ENCODE measurements around the gene TMEM131. TPM values are rescaled to one million over a fixed set of nuclear protein-coding genes. Genes with fewer than 3 reads are reported as not detected.
"Not testable (repeated sequence)": the region's sequence is repeated elsewhere in the genome, so short reads cannot be mapped to it uniquely, and the experiment has no call there.

Gene TMEM131
- total and polyA plus RNA-seq, 5 donors, result 11.5 to 32.7 (median 28.8) TPM

DNA sequence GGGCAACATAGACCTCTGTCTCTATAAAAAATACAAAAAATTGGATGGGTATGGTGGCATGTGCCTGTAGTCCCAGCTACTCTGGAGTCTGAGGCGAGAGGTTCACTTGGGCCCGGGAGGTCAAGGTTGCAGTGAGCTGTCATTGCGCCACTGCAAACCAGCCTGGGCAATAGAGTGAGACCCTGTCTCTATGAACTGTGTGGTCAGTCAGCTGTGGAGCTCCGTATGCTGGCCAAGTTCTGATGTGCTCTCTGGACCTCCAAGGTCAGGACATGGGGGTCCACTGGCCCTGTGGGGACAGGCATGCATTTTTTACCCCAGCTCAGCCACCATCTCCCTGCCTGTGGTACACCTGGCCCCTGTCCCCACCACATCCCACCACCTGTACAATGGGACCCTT lies 71.6 kb downstream of the TMEM131 start:
- H3K27me3 ChIP-seq (ENCODE audit: control insufficient read depth, insufficient read depth), result no peaks in the 10 kb centered on the region
- ATAC-seq (no peak), DNase-seq (no peak)
- H3K27ac ChIP-seq (ENCODE audit: low read length), result no peak overlapping the region
- intact Hi-C loops (cut with DNase I), result no loop called here
- no peak overlapping the region for H3K4me3 ChIP-seq (ENCODE audit: low read length)
- no peaks in the 10 kb centered on the region for H3K4me1 ChIP-seq (ENCODE audit: control insufficient read depth, insufficient read depth, low read length)
- no peaks in the 10 kb centered on the region for H3K9me3 ChIP-seq (ENCODE audit: control insufficient read depth, low read length)
- 96% methylated on average over 4 of the region's 4 CpGs for WGBS

DNA sequence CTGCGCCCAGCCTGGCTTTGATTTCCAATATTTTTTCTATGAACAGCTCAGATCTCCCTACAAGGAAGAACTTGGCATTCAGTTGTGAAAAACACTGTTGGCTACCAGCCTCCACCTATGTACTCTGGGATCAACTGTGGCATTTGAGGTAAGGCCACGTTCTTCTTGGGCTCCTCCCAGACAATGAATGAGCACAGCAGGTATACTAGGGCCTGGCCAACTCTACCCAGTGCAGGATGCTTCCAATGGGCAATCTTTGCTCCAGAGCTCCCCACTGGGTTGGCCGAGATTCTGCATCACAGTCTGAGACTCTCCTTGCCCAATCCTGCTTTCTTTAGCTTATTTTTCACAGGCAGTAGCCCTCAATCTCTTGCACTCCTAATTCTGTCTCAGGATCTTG lies 75.9 kb downstream of the TMEM131 start:
- ATAC-seq (no peak), DNase-seq (no peak)
- intact Hi-C loops (cut with DNase I), result no loop called here
- no peaks in the 10 kb centered on the region for H3K9me3 ChIP-seq (ENCODE audit: control insufficient read depth, low read length)
- 92% methylated on average over 3 of the region's 3 CpGs for WGBS
- H3K27me3 ChIP-seq (ENCODE audit: control insufficient read depth, insufficient read depth), result no peaks in the 10 kb centered on the region
- no peak overlapping the region for H3K4me3 ChIP-seq (ENCODE audit: low read length)
- H3K27ac ChIP-seq (ENCODE audit: low read length), result no peak overlapping the region
- peaks cover 2% of the 10 kb centered on the region for H3K4me1 ChIP-seq (ENCODE audit: control insufficient read depth, insufficient read depth, low read length)

DNA sequence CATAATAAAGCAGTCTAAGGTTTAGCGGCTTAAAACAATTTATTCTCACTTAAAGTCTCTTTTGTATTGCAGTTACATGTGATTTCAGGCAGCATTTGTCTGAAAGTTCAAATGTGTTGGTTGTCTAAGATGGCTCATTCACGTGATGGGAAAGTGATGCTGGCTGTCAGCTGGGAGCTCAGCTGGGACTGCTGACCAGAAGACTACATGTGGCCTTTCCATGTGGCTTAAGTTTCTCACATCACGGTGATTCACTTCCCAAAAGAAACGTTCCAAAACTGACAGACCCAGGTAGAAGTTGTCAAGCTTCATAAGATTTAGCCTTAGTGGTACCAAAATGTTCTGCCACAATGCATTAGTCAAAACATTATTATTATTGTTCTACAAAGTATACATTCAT lies 76.9 kb downstream of the TMEM131 start:
- Histone ChIP-seq H3K9me3 (ENCODE audit: control insufficient read depth, low read length) (no peaks in the 10 kb centered on the region), H3K27ac (ENCODE audit: low read length) (no peak overlapping the region), H3K27me3 (ENCODE audit: control insufficient read depth, insufficient read depth) (no peaks in the 10 kb centered on the region), H3K4me3 (ENCODE audit: low read length) (no peak overlapping the region), H3K4me1 (ENCODE audit: control insufficient read depth, insufficient read depth, low read length) (peaks cover 3% of the 10 kb centered on the region)
- WGBS, result 92% methylated on average over 4 of the region's 4 CpGs
- DNase-seq (no peak), ATAC-seq (no peak)
- intact Hi-C loops (cut with DNase I), result no loop called here

DNA sequence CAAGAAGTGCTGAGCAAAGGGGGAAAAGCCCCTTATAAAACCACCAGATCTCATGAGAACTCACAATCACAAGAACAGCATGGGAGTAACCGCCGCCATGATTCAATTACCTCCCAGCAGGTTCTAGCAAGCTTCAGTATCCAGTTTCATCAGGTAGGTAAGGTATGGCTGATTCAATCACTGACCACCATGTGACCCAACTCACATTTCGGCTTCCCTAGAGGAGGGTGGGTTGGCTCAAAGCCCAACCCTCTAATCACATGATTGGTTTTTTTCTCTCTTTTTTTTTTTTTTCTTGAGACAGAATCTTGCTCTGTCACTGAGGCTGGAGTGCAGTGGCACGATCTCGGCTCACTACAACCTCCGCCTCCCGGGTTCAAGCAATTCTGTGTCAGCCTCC lies 78.1 kb downstream of the TMEM131 start:
- H3K27ac ChIP-seq (ENCODE audit: low read length); H3K9me3 ChIP-seq (ENCODE audit: control insufficient read depth, low read length); H3K27me3 ChIP-seq (ENCODE audit: control insufficient read depth, insufficient read depth); DNase-seq; H3K4me1 ChIP-seq (ENCODE audit: control insufficient read depth, insufficient read depth, low read length); H3K4me3 ChIP-seq (ENCODE audit: low read length); ATAC-seq; intact Hi-C loops (cut with DNase I): not testable (repeated sequence)
- 96% methylated on average over 7 of the region's 7 CpGs for WGBS

GRCh38 chr2:97914691-97915213 lies 81.0 kb downstream of the TMEM131 start:
- H3K27me3 ChIP-seq (ENCODE audit: control insufficient read depth, insufficient read depth), result no peaks in the 10 kb centered on the region
- H3K4me1 ChIP-seq (ENCODE audit: control insufficient read depth, insufficient read depth, low read length), result peaks cover 5% of the 10 kb centered on the region
- 85% methylated on average over 5 of the region's 5 CpGs for WGBS
- H3K27ac ChIP-seq (ENCODE audit: low read length), result no peak overlapping the region
- DNase-seq, result no peak
- intact Hi-C loops (cut with DNase I), result no loop called here
- ATAC-seq, result no peak
- no peak overlapping the region for H3K4me3 ChIP-seq (ENCODE audit: low read length)
- no peaks in the 10 kb centered on the region for H3K9me3 ChIP-seq (ENCODE audit: control insufficient read depth, low read length)

DNA sequence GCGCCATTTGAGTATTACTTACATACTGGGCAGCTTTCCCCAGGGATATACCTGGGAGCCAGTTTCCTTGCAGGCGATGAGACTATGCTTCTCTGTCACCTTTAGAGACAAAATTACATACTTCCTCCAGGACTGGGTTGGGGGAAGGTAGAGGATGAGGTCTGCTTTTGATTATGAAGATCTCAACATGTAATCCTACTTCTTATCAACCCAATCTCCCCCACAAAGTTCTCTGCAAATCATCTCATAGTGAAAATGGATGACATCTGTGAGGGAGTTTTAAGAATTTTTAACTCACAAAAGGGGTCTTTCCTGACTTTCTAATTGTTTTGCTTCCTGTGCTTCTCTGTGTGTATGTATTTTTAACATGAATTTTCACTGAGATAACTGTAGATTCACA lies 81.9 kb downstream of the TMEM131 start:
- ATAC-seq, result no peak
- 92% methylated on average over 2 of the region's 2 CpGs for WGBS
- H3K27ac ChIP-seq (ENCODE audit: low read length), result no peak overlapping the region

DNA sequence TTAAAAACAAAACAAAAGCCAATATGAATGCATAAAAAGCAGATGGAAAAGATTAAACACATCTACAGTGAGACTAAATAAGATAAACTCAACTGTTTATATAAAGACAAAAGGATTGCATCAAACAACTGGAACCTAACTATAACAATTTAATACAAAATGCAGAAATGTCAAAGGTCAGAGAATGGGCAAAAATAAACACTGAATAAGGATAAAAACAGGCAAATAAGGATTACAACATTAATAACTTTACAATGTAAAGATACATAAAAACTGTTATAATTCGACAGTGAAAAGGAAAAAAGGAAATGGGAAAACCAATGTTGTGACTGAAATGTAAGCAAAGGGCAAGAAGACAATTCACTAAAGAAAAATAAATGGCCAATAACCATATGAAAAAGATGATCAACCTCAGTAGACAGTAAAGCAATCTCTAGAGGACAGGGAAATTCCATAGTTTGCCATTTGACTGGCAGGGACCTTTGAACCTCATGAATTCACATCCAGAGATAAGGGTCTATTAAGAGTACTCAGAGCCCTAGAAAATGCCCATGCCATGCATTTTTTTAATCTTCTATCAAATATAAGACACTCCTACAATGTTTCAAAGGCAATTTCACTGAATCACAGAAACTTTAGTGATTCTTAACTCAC lies 83.7 kb downstream of the TMEM131 start:
- no peaks in the 10 kb centered on the region for H3K27me3 ChIP-seq (ENCODE audit: control insufficient read depth, insufficient read depth)

More for the DNA sequence above, 81.9 kb downstream of the TMEM131 start:
- intact Hi-C loops (cut with DNase I), result no loop called here
- Histone ChIP-seq H3K9me3 (ENCODE audit: control insufficient read depth, low read length) (no peaks in the 10 kb centered on the region), H3K27me3 (ENCODE audit: control insufficient read depth, insufficient read depth) (no peaks in the 10 kb centered on the region), H3K4me3 (ENCODE audit: low read length) (no peak overlapping the region), H3K4me1 (ENCODE audit: control insufficient read depth, insufficient read depth, low read length) (peaks cover 5% of the 10 kb centered on the region)
- no peak for DNase-seq

DNA sequence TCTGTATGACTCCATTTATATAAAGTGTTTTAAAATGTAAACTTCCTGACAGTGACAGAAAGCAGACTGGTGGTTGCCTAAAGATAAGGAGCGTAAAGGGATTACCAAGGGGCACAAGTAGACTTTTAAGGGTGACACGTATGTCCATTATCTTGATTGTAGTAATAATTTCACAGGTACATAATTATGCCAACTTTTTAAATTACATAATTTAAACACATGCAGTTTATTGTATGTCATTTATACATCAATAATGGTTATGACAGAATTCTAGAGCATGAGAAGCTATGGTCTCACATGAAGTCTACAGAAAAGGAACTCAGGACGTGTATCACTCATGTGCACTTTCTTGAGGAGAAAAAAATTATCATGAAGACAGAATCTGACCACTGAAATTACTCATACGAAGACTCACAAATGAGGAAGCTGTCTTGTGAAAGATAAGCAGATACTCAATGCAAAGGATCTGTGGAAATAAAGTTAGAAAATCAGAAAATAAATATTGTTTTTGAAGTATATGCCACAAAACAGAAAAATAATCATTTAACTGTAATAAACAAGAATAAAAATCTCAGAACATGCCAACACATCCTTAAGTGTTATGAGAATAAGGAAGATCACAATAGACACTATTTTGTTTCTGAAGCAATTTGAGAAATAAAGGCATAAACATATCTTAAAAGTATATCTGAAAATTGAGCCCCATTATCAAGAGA lies 84.4 kb downstream of the TMEM131 start:
- intact Hi-C loops (cut with DNase I), result no loop called here
- DNase-seq, result no peak
- Histone ChIP-seq H3K27ac (ENCODE audit: low read length) (no peak overlapping the region), H3K4me1 (ENCODE audit: control insufficient read depth, insufficient read depth, low read length) (peaks cover 10% of the 10 kb centered on the region), H3K4me3 (ENCODE audit: low read length) (no peak overlapping the region), H3K27me3 (ENCODE audit: control insufficient read depth, insufficient read depth) (no peaks in the 10 kb centered on the region), H3K9me3 (ENCODE audit: control insufficient read depth, low read length) (no peaks in the 10 kb centered on the region)
- ATAC-seq, result no peak
- 79% methylated on average over 4 of the region's 4 CpGs for WGBS

More for the DNA sequence above, 83.7 kb downstream of the TMEM131 start:
- no peak overlapping the region for H3K27ac ChIP-seq (ENCODE audit: low read length)
- intact Hi-C loops (cut with DNase I), result no loop called here
- no peak overlapping the region for H3K4me3 ChIP-seq (ENCODE audit: low read length)
- DNase-seq (no peak), ATAC-seq (no peak)
- peaks cover 8% of the 10 kb centered on the region for H3K4me1 ChIP-seq (ENCODE audit: control insufficient read depth, insufficient read depth, low read length)
- H3K9me3 ChIP-seq (ENCODE audit: control insufficient read depth, low read length), result no peaks in the 10 kb centered on the region
- whole genome bisulfite sequencing, result 86% methylated on average over 1 of the region's 1 CpG

DNA sequence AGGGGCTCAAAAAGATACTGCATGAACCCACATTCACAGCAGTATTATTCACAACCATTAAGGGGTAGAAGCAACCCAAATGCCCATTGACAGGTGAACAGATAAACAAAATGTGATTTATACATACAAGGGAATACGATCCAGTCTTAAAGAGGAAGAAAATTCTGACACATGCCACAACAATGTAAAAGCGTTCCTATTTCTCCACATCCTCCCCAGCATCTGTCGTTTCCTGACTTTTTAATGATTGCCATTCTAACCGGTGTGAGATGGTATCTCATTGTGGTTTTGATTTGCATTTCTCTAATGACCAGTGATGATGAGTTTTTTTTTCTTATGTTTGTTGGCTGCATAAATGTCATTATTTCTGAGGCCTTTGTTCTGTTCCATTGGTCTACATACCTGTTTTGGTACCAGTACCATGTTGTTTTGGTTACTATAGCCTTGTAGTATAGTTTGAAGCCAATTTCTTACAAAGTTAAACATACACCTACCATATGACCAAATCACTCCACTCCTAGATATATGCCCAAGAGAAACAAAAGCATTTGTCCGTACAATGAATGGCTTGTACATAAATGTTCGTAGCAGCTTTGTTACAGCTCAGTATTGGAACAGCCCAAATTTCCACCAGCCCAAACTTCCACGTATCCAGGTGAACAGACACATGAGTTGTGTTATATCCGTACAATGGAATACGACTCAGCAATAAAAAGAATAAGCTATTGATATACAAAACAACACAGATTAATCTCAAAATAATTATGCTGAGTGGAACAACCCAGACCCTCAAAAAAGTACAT lies 85.1 kb downstream of the TMEM131 start:
- H3K27me3 ChIP-seq (ENCODE audit: control insufficient read depth, insufficient read depth), result no peaks in the 10 kb centered on the region
- intact Hi-C loops (cut with DNase I), result no loop called here
- no peak overlapping the region for H3K4me3 ChIP-seq (ENCODE audit: low read length)
- ATAC-seq (no peak), DNase-seq (no peak)
- peaks cover 9% of the 10 kb centered on the region for H3K4me1 ChIP-seq (ENCODE audit: control insufficient read depth, insufficient read depth, low read length)
- 92% methylated on average over 9 of the region's 9 CpGs for WGBS
- H3K27ac ChIP-seq (ENCODE audit: low read length), result no peak overlapping the region
- H3K9me3 ChIP-seq (ENCODE audit: control insufficient read depth, low read length), result no peaks in the 10 kb centered on the region

DNA sequence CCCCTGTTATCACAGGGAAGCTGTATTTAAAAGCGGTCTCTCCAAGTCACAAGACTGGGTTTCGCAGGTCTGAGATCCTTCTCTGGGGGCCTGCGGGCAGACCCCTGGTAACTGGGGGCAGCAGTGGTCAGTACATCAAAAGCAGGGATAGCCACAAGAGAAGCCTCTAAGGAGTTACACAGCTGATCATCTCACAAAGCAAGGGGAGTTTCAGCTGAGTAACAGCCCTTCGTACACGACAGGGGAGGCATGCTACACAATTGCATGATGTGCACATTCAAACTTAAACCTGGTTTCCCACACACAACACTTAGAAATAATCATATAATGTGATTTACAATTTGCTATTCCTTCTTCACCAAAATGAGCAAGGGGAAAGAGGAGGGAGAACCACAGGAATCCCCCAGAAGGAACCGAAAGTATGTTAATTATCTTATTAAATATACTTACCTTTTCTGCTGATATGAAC lies 87.5 kb downstream of the TMEM131 start:
- no peak overlapping the region for H3K27ac ChIP-seq (ENCODE audit: low read length)
- H3K9me3 ChIP-seq (ENCODE audit: control insufficient read depth, low read length), result no peaks in the 10 kb centered on the region
- no peak overlapping the region for H3K4me3 ChIP-seq (ENCODE audit: low read length)
- DNase-seq (no peak), ATAC-seq (no peak)
- no peaks in the 10 kb centered on the region for H3K27me3 ChIP-seq (ENCODE audit: control insufficient read depth, insufficient read depth)
- peaks cover 7% of the 10 kb centered on the region for H3K4me1 ChIP-seq (ENCODE audit: control insufficient read depth, insufficient read depth, low read length)
- intact Hi-C loops (cut with DNase I), result no loop called here
- 87% methylated on average over 6 of the region's 6 CpGs for WGBS
